ENCODE measurements around the gene ZNF791.

DNA sequence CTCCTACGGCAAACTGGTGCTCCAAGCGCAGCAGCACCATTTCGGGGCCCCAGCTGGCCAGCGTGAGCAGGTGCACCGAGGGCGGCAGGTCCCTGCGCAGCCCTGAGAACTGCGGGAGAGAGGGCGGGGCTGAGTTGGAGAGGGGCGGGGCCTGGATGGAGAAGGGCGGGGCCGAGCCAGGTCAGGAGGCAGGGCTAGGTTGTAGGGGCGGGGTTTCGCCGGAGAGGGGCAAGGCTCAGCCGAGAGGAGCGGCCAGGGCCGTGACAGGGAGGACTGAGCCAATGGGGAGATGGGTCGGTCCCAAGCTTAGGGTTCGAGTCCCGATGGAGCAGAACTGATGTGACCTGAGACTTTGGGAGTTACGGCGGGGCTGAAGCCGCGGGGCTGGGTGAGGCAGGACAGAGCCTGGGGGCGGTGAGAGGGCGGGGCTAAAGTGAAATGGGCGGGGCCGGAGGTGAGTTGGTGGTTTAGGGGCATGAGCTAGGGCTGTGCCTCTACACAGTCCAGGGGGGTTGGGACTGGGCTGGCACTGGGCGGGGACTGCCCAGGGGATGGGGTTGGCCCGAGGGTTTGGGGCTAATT, 36.9 kb downstream of the ZNF791 start:
- TF ChIP-seq POLR2A (IDR thresholded peaks at IDR 0.05): no peak
- TF ChIP-seq, protein P1, sequence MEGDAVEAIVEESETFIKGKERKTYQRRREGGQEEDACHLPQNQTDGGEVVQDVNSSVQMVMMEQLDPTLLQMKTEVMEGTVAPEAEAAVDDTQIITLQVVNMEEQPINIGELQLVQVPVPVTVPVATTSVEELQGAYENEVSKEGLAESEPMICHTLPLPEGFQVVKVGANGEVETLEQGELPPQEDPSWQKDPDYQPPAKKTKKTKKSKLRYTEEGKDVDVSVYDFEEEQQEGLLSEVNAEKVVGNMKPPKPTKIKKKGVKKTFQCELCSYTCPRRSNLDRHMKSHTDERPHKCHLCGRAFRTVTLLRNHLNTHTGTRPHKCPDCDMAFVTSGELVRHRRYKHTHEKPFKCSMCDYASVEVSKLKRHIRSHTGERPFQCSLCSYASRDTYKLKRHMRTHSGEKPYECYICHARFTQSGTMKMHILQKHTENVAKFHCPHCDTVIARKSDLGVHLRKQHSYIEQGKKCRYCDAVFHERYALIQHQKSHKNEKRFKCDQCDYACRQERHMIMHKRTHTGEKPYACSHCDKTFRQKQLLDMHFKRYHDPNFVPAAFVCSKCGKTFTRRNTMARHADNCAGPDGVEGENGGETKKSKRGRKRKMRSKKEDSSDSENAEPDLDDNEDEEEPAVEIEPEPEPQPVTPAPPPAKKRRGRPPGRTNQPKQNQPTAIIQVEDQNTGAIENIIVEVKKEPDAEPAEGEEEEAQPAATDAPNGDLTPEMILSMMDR (IDR thresholded peaks at IDR 0.05): no peak

All from lower leg skin (tissue), 3 donors.